GM20000 (cell line): Measurements from ENCODE around the gene PTK6.

Experiments used
- DNase-seq: peaks from one replicate; pipeline ENCODE4 v3.0.0; 2012; ENCODE audit warnings: low spot score
- CTCF ChIP-seq: IDR thresholded peaks from 2 replicates; pipeline ENCODE4 v1.5.1; 2012; ENCODE audit warnings: mild to moderate bottlenecking, control low read depth; ENCODE audit errors: extremely low read depth, missing control alignments

PTK6 gene

DNA sequence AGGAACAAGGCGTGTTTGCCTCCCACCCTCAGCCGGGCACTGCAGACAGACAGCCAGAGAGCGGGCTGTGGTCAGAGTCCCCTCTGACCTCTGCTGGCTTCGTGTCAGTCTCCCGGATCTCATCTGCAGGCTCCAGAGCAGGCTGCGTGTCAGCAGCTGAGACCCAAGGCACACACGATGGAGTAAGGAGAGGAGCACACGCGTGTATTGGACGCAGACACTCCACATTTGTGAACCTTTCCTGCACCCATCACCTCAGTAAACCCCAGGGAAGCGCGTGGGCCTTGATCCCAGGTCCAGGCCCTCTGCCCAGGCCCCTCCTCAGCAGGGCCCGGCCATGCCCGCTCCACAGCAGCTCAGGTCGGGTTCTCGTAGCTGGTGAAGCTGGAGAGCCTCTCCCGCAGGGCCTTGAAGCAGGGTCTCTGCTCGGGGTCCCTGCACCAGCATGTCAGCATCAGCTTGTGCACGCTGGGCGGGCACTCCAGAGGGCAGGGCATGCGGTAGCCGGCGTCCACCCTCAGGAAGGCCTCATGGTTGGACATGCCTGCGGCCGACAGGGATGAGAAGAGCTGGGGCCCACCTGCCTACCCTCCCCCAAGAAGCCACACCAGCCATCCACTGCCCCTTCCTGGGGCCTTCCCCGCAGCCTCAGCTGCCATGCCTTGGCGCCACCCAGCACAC, 7.9 kb downstream of the PTK6 start:
- no peak for DNase-seq

DNA sequence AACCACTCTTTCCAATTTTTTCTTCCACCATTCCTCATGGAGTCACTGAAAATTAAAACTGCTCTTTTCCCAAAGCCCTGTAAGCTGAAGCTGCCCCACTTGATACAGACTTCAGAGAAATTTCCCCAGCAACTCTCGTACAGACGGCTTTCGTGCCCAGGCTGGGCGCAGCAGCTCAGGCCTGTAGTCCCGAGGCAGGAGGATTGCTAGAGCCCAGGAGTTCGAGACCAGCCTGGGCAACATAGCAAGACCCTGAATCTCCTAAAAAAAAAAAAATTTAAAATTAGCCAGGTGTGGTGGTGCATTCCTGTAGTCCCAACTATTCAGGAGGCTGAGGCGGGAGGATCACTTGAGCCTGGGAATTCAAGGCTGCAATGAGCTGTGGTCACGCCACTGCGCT, 10.0 kb downstream of the PTK6 start:
- no peak for DNase-seq

More for the DNA sequence above, 7.9 kb downstream of the PTK6 start:
- TF ChIP-seq CTCF: no peak

DNA sequence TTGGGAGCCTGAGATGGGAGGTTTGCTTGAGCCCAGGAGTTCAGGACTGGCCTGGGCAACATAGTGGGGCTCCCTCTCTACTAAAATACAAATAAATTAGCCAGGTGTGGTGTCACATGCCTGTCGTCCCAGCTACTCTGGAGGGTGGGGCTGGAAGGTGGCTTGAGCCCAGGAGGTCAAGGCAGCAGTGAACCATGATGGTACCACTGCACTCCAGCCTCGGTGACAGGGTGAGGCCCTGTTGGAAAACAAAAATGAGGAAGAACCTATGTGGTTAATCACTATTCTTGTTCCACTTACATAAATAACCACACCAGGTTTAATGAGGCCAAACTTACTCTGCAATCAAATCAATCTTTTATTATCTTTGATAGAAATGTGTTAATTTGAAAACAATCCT, 11.2 kb downstream of the PTK6 start:
- TF ChIP-seq CTCF: no peak
- no peak for DNase-seq

More for the DNA sequence above, 10.0 kb downstream of the PTK6 start:
- no peak for TF ChIP-seq CTCF

GRCh38 chr20:63525185-63525584, 12.0 kb downstream of the PTK6 start:
- TF ChIP-seq CTCF: no peak
- no peak for DNase-seq

DNA sequence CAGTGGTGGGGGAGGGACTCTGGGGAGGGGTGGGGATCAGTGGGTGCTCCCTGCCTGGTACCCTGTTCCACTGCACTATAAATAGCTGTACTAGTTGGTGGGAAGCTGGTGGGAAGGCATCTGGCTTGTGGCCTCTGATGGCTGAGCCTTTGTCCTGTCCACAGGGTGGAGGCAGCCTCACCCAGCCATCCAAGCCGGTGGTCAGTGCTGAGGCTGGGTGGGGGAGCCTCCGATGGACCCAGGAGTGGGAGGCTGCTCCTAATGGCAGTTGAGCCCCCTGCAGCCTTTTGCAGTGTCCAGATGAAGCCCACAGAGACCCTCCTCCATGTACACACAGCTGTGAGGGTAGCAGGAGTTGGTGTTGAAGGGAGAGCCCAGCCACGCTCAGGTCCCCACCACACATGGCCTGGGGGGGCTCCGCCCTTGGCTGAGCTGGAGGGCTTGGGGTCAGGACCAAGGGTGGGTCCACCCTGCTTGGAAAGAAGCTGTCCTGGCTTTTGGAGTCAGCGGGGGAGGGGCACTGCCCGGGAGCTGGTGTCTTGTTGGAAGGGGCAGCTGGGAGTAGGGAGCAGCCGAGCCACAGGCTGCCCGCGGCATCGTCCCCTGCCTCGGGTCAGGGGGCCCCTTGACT, 14.1 kb downstream of the PTK6 start:
- TF ChIP-seq CTCF: no peak
- DNase-seq: no peak

- no peak for TF ChIP-seq CTCF
- no peak for DNase-seq
Measured at GRCh38 chr20:63522091-63522868, 14.9 kb downstream of the PTK6 start.

DNA sequence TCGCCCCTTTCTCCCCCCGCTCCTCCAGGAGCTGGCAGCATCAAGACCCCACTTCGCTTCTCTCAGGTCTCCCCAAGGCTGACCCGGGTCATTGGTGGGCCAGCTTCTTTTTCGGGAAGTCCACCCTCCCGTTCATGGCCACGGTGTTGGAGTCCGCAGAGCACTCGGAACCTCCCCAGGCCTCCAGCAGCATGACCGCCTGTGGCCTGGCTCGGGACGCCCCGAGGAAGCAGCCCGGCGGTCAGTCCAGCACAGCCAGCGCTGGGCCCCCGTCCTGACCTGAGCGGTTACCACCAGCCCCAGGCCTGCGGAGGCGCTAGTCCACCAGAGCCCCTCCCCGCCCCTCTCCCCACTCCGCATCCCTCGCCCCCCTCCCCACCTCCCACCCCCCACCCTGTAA, 15.6 kb downstream of the PTK6 start:
- no peak for TF ChIP-seq CTCF
- no peak for DNase-seq
